ENCODE data around the gene CPSF7. TPM values are rescaled to one million over a fixed set of nuclear protein-coding genes. Genes with fewer than 3 reads are reported as not detected.
"Not testable (repeated sequence)": the region's sequence is repeated elsewhere in the genome, so short reads cannot be mapped to it uniquely, and the experiment has no call there.

Gene CPSF7
- total RNA-seq, 1 donor from 2014 or later = 112 TPM

GRCh38 chr11:61474013-61474643 lies 44.4 kb upstream of the CPSF7 start:
- Mint-ChIP-seq H3K36me3 (peaks cover 19% of the 10 kb centered on the region), H3K27ac (peak overlapping the region; percentile 2), H3K9me3 (peaks cover 5% of the 10 kb centered on the region), H3K27me3 (ENCODE audit: low read depth) (no peaks in the 10 kb centered on the region), H3K4me1 (no peaks in the 10 kb centered on the region), H3K4me3 (no peak overlapping the region)
- TF ChIP-seq CTCF (IDR thresholded peaks at IDR 0.05; ENCODE audit: unreplicated experiment) = no peak
- DNase-seq (ENCODE audit: low spot score in 2 of 2, unreplicated experiment in 2 of 2) = no peak

- Mint-ChIP-seq H3K27ac (no peak overlapping the region), H3K36me3 (peaks cover 21% of the 10 kb centered on the region), H3K9me3 (peaks cover 5% of the 10 kb centered on the region), H3K4me1 (no peaks in the 10 kb centered on the region), H3K27me3 (ENCODE audit: low read depth) (no peaks in the 10 kb centered on the region), H3K4me3 (no peak overlapping the region)
- no peak for DNase-seq (ENCODE audit: low spot score in 2 of 2, unreplicated experiment in 2 of 2)
- TF ChIP-seq CTCF (IDR thresholded peaks at IDR 0.05; ENCODE audit: unreplicated experiment) = no peak
Observed at GRCh38 chr11:61473370-61474012, 43.7 kb upstream of the CPSF7 start.

- no peaks in the 10 kb centered on the region for H3K27me3 Mint-ChIP-seq (ENCODE audit: low read depth)
- peaks cover 24% of the 10 kb centered on the region for H3K36me3 Mint-ChIP-seq
- TF ChIP-seq CTCF (IDR thresholded peaks at IDR 0.05; ENCODE audit: unreplicated experiment) = no peak
- H3K27ac Mint-ChIP-seq = no peak overlapping the region
- H3K9me3 Mint-ChIP-seq = peaks cover 5% of the 10 kb centered on the region
- H3K4me3 Mint-ChIP-seq = no peak overlapping the region
- no peak for DNase-seq (ENCODE audit: low spot score in 2 of 2, unreplicated experiment in 2 of 2)
- H3K4me1 Mint-ChIP-seq = no peaks in the 10 kb centered on the region
Observed at GRCh38 chr11:61472868-61473267, 43.1 kb upstream of the CPSF7 start.

GRCh38 chr11:61472282-61472681 lies 42.5 kb upstream of the CPSF7 start:
- peaks cover 24% of the 10 kb centered on the region for H3K36me3 Mint-ChIP-seq
- no peaks in the 10 kb centered on the region for H3K4me1 Mint-ChIP-seq
- no peak for DNase-seq (ENCODE audit: low spot score in 2 of 2, unreplicated experiment in 2 of 2)
- H3K27ac Mint-ChIP-seq = no peak overlapping the region
- H3K27me3 Mint-ChIP-seq (ENCODE audit: low read depth) = no peaks in the 10 kb centered on the region
- peaks cover 5% of the 10 kb centered on the region for H3K9me3 Mint-ChIP-seq
- TF ChIP-seq CTCF (IDR thresholded peaks at IDR 0.05; ENCODE audit: unreplicated experiment) = no peak
- no peak overlapping the region for H3K4me3 Mint-ChIP-seq

- Mint-ChIP-seq H3K4me1 (no peaks in the 10 kb centered on the region), H3K27ac (no peak overlapping the region), H3K36me3 (peaks cover 21% of the 10 kb centered on the region), H3K9me3 (no peaks in the 10 kb centered on the region), H3K27me3 (ENCODE audit: low read depth) (no peaks in the 10 kb centered on the region), H3K4me3 (no peak overlapping the region)
- DNase-seq (ENCODE audit: low spot score in 2 of 2, unreplicated experiment in 2 of 2) = no peak
- no peak for TF ChIP-seq CTCF (IDR thresholded peaks at IDR 0.05; ENCODE audit: unreplicated experiment)
Observed at GRCh38 chr11:61468002-61468401, 38.2 kb upstream of the CPSF7 start.

GRCh38 chr11:61467602-61468001 lies 37.8 kb upstream of the CPSF7 start:
- DNase-seq (ENCODE audit: low spot score in 2 of 2, unreplicated experiment in 2 of 2); H3K27ac Mint-ChIP-seq; H3K27me3 Mint-ChIP-seq (ENCODE audit: low read depth); H3K4me1 Mint-ChIP-seq; H3K9me3 Mint-ChIP-seq; H3K4me3 Mint-ChIP-seq: not testable (repeated sequence)
- peaks cover 18% of the 10 kb centered on the region for H3K36me3 Mint-ChIP-seq

Data from mesothelial cell of epicardium (in vitro differentiated cells).